ENCODE measurements around the gene FAM83D.

DNA sequence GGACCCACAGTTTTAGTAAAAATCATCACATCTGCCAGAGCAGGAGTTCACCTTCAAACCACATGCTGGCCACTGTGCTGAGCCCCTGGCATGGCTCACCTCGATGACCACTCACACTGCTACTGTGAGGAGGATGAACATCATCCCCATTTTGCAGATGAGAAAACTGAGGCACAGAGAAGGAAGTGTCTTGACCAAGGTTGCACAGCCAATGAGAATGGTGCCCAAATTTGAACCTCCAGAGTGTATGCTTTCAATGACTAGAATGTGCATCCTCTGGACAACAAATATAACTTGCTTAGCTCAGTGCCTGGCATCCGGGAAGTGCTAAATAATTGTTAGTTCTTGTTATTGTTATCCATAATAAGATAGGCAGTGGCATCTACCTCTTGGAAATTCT is 37.2 kb upstream of the FAM83D start:
- TF ChIP-seq, protein P1, sequence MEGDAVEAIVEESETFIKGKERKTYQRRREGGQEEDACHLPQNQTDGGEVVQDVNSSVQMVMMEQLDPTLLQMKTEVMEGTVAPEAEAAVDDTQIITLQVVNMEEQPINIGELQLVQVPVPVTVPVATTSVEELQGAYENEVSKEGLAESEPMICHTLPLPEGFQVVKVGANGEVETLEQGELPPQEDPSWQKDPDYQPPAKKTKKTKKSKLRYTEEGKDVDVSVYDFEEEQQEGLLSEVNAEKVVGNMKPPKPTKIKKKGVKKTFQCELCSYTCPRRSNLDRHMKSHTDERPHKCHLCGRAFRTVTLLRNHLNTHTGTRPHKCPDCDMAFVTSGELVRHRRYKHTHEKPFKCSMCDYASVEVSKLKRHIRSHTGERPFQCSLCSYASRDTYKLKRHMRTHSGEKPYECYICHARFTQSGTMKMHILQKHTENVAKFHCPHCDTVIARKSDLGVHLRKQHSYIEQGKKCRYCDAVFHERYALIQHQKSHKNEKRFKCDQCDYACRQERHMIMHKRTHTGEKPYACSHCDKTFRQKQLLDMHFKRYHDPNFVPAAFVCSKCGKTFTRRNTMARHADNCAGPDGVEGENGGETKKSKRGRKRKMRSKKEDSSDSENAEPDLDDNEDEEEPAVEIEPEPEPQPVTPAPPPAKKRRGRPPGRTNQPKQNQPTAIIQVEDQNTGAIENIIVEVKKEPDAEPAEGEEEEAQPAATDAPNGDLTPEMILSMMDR (IDR thresholded peaks at IDR 0.05), result no peak
- TF ChIP-seq POLR2A (IDR thresholded peaks at IDR 0.05) (no peak), POLR2AphosphoS5 (IDR thresholded peaks at IDR 0.05) (no peak), EP300 (IDR thresholded peaks at IDR 0.05) (no peak)

Measured in sigmoid colon (tissue), 4 donors.